CD4-positive, alpha-beta T cell treated with Interleukin-17A for 4 hours (primary cell): ENCODE data around the gene PDE7B.
"Not testable (repeated sequence)": the region's sequence is repeated elsewhere in the genome, so short reads cannot be mapped to it uniquely, and the experiment has no call there.

ENCODE experiments used
- DNase-seq: peaks from one replicate; pipeline ENCODE4 v3.0.0-alpha.2; 2020; ENCODE audit warnings: mixed read lengths

The PDE7B gene

GRCh38 chr6:136210398-136211165 is 359.1 kb downstream of the PDE7B start:
- no peak for DNase-seq

DNA sequence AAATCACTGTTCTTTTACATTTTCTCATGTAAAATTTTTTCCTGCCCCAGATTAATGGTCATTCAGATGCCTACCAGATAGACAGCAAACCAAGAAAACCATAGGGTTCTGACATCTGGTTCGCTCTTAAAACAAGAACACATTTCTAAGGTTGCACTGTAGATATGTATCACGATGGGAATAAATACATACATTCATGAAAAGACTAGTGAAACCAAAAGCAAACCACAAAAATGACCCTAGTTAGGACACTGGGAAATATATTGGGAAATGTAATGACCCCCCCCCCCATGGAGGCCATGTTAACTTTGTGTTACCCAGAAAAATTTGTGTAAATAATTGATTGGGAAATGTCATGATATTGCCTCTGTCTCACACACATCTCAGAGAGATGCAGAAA is 361.1 kb downstream of the PDE7B start:
- no peak for DNase-seq

DNA sequence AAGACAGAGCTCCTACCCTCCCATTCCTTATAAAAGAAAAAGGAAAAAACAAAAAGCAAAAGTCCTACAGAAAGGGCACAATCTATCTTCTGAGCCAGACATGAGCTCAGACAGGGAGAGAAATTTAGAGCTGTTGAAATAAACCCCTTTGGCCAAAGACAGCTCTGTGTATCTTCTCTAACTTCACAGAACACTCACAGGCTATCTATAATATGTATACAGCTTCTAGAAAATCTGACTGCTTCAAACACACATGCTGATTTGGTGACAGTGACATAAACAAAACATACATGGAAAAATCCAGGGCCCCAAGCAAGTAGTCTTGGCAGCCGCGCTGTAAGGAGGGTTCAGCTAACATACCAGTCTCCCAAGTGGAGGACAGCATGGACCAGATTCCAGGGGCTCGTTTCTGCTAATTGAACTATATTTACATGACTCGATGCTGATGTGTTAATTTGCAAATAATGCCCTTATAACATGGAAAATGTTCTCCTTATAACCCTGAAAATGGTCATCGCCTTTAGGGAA is 361.6 kb downstream of the PDE7B start:
- no peak for DNase-seq

- no peak for DNase-seq
Observed at GRCh38 chr6:136213853-136214252, 362.4 kb downstream of the PDE7B start.

GRCh38 chr6:136216503-136217401 is 365.3 kb downstream of the PDE7B start:
- DNase-seq = no peak

DNA sequence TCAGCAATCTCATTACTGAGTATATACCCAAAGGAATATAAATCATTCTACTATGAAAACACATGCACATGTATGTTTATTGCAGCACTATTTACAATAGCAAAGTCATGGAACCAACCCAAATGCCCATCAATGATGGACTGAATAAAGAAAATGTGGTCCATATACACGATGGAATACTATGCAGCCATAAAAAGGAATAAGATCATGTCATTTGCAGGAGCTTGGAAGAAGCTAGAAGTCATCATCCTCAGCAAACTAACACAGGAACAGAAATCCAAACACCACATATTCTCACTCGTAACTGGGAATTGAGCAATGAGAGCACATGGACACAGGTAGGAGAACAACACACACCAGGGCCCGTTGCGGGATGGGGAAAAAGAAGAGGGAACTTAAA is 373.5 kb downstream of the PDE7B start:
- not testable (repeated sequence) for DNase-seq

- peak; percentile 6 for DNase-seq
Observed at GRCh38 chr6:136225496-136225895, 374.0 kb downstream of the PDE7B start.

- peak; percentile 66 for DNase-seq
Observed at GRCh38 chr6:136226027-136226673, 374.6 kb downstream of the PDE7B start.

GRCh38 chr6:136226674-136227377 is 375.3 kb downstream of the PDE7B start:
- no peak for DNase-seq

GRCh38 chr6:136228814-136229213 is 377.3 kb downstream of the PDE7B start:
- DNase-seq = no peak

DNA sequence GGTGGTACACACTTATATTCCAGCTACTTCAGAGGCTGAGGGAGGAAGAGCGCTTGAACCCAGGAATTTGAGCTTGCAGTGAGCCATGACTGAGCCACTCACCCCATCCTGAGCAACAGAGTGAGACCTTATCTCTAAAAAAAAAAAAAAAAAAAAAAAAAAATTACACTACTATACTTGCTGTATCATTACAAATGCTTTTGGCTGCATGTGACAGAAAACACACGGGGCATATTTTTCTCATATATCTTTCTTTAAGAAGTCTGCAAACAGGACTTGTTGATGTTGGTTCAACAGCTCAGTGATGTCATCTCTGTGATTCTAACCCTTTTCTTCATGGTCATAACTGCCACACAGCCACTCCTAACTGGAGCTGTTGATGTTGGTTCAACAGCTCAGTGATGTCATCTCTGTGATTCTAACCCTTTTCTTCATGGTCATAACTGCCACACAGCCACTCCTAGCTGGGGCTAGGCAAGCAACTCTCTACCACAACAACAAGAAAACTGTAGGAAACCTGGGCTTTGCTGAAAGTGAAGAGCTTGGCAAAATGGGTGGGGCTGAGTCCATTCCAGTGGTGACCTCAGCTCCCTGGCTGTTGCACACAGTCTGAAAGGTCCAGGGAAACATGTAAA is 378.8 kb downstream of the PDE7B start:
- no peak for DNase-seq

- no peak for DNase-seq
Observed at GRCh38 chr6:136232701-136233100, 381.2 kb downstream of the PDE7B start.

- no peak for DNase-seq
Observed at GRCh38 chr6:136235233-136235564, 383.7 kb downstream of the PDE7B start.

GRCh38 chr6:136236466-136237293 is 385.2 kb downstream of the PDE7B start:
- DNase-seq = no peak

GRCh38 chr6:136244061-136244616 is 392.6 kb downstream of the PDE7B start:
- no peak for DNase-seq
